ENCODE measurements around the gene MEI1. TPM values are rescaled to one million over a fixed set of nuclear protein-coding genes. Genes with fewer than 3 reads are reported as not detected.
A peak's percentile ranks its signal among the peaks of the same experiment; 100 is the strongest.

MEI1 gene
- total and polyA plus RNA-seq, 2 experiments from 2014 or later, result 1.1 to 5.6 TPM

GRCh38 chr22:41775338-41775737, 76.0 kb downstream of the MEI1 start:
- no peaks in the 10 kb centered on the region for H3K9me3 ChIP-seq (ENCODE audit: low read depth)
- TF ChIP-seq CTCF (IDR thresholded peaks at IDR 0.05; ENCODE audit: low read depth, low read length), result no peak
- H3K4me3 ChIP-seq, result no peak overlapping the region
- H3K4me1 ChIP-seq (ENCODE audit: low read depth), result no peaks in the 10 kb centered on the region
- no peaks in the 10 kb centered on the region for H3K27me3 ChIP-seq
- H3K36me3 ChIP-seq, result no peaks in the 10 kb centered on the region
- H3K27ac ChIP-seq, result no peak overlapping the region
- DNase-seq (ENCODE audit: low read depth in 1 of 2, low spot score in 1 of 2), result no peak

- Histone ChIP-seq H3K27me3 (no peaks in the 10 kb centered on the region), H3K27ac (no peak overlapping the region), H3K36me3 (no peaks in the 10 kb centered on the region), H3K4me1 (ENCODE audit: low read depth) (no peaks in the 10 kb centered on the region), H3K4me3 (no peak overlapping the region), H3K9me3 (ENCODE audit: low read depth) (no peaks in the 10 kb centered on the region)
- peak in 1 of 2 donors; percentile 6 for DNase-seq (ENCODE audit: low read depth in 1 of 2, low spot score in 1 of 2)
- TF ChIP-seq CTCF (IDR thresholded peaks at IDR 0.05; ENCODE audit: low read depth, low read length), result no peak
Observed at GRCh38 chr22:41775976-41776375, 76.7 kb downstream of the MEI1 start.

GRCh38 chr22:41776381-41776780, 77.1 kb downstream of the MEI1 start:
- no peak for TF ChIP-seq CTCF (IDR thresholded peaks at IDR 0.05; ENCODE audit: low read depth, low read length)
- no peak for DNase-seq (ENCODE audit: low read depth in 1 of 2, low spot score in 1 of 2)

DNA sequence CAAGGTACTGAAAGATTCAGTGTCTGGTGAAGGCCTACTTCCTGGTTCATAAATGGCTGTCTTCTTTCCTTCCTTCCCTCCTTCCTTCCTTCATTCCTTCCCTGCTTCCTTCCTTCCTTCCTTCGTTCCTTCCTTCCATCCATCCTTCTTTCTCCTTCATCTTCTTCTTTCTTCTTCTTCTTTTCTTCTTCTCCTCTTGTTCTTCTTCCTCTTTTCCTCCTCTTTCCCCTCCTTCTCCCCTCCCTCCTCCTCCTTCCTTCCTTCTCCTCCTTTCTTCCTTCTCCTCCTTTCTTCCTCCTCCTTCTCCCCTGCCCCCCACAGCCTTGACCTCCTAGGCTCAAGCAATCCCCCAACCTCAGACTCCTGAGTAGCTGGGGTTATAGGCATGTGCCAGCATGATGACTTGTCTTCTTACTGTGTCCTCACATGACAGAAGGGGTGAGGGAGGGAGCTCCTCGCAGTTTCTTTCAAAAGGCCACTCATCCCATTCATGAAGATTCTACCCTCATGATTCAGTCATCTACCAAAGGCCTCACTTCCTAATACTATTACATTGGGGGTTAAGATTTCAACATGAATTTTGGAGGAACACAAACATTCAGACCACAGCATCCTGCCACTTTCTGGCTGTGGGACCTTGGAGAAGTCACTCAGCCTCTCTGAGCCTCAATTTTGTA, 78.6 kb downstream of the MEI1 start:
- Histone ChIP-seq H3K4me3 (no peak overlapping the region), H3K9me3 (ENCODE audit: low read depth) (no peaks in the 10 kb centered on the region), H3K27ac (no peak overlapping the region), H3K27me3 (no peaks in the 10 kb centered on the region), H3K36me3 (no peaks in the 10 kb centered on the region), H3K4me1 (ENCODE audit: low read depth) (no peaks in the 10 kb centered on the region)
- DNase-seq (ENCODE audit: low read depth in 1 of 2, low spot score in 1 of 2), result no peak
- TF ChIP-seq CTCF (IDR thresholded peaks at IDR 0.05; ENCODE audit: low read depth, low read length), result no peak

More at GRCh38 chr22:41776381-41776780, 77.1 kb downstream of the MEI1 start:
- no peak overlapping the region for H3K4me3 ChIP-seq
- no peak overlapping the region for H3K27ac ChIP-seq
- no peaks in the 10 kb centered on the region for H3K36me3 ChIP-seq
- H3K27me3 ChIP-seq, result no peaks in the 10 kb centered on the region
- H3K9me3 ChIP-seq (ENCODE audit: low read depth), result no peaks in the 10 kb centered on the region
- no peaks in the 10 kb centered on the region for H3K4me1 ChIP-seq (ENCODE audit: low read depth)

DNA sequence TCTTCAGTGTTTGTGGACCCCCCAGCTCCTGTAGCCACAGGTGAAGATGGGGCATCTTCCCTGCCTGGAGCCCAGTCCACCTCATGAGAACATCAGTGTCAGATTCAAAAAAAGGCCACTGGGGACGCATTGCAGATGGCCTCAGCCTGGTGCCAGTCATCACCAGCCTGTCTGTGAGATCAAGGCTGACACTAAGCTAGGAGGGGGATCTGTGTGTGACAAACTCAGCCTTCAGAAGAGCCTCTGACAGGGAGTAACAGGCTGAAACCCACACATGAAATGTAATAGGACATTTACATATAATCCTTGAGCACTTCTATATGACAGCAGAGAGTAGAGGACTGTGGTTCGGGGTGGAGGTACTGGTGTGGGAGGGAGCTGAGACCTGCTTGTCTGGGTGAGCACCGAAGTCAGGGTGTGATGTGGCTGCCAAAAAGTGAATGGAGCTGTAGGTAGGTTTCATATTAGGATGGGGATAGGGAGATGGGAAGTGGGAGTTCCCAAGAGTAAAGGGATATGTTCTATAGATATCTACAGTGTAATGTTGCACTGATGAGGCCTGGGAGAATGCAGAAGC, 80.7 kb downstream of the MEI1 start:
- Histone ChIP-seq H3K27me3 (no peaks in the 10 kb centered on the region), H3K9me3 (ENCODE audit: low read depth) (no peaks in the 10 kb centered on the region), H3K36me3 (no peaks in the 10 kb centered on the region), H3K27ac (no peak overlapping the region), H3K4me3 (no peak overlapping the region), H3K4me1 (ENCODE audit: low read depth) (no peaks in the 10 kb centered on the region)
- TF ChIP-seq CTCF (IDR thresholded peaks at IDR 0.05; ENCODE audit: low read depth, low read length), result no peak
- DNase-seq (ENCODE audit: low read depth in 1 of 2, low spot score in 1 of 2), result no peak
